ENCODE data around the gene ELOVL6.

ELOVL6 gene

GRCh38 chr4:109999585-109999912 lies 198.9 kb downstream of the ELOVL6 start:
- in situ Hi-C loops (cut with MboI; ENCODE audit: low sequenced_read_pairs) = no loop called here

- in situ Hi-C loops (cut with MboI; ENCODE audit: low sequenced_read_pairs) = no loop called here
Measured at GRCh38 chr4:109998867-109999584, 199.4 kb downstream of the ELOVL6 start.

GRCh38 chr4:109996526-109996925 lies 201.9 kb downstream of the ELOVL6 start:
- in situ Hi-C loops (cut with MboI; ENCODE audit: low sequenced_read_pairs) = no loop called here
